ENCODE measurements around the gene SIK3.

SIK3 gene

GRCh38 chr11:116964269-116964668, 134.0 kb downstream of the SIK3 start:
- no peak for DNase-seq
- H3K9me3 ChIP-seq (ENCODE audit: control extremely low read depth in 1 of 5, control insufficient read depth in 4 of 5, insufficient read depth in 2 of 5, low read depth in 1 of 5, low read length in 4 of 5), result no peaks in the 10 kb centered on the region
- H3K4me1 ChIP-seq (ENCODE audit: control extremely low read depth in 1 of 4, control insufficient read depth in 4 of 4, insufficient read depth in 4 of 4, low read length in 3 of 4), result peaks cover 0 to 24% (median 2%) of the 10 kb centered on the region in 4 experiments
- H3K4me3 ChIP-seq (ENCODE audit: control insufficient read depth in 1 of 7, extremely low read depth in 1 of 7, insufficient read depth in 4 of 7, low read depth in 2 of 7, low read length in 6 of 7), result no peak overlapping the region
- ChIA-PET CTCF (interaction anchor here (0.6 to 1.4 kb wide), 5 partner anchors 12 to 966 kb away, joined by 3 to 4 read pairs (median 3); no protein-coding TSS in a partner anchor), POLR2A (interaction anchor here (0.5 kb wide), 1 partner anchor 61 kb away, joined by 4 read pairs; no protein-coding TSS in a partner anchor)
- H3K27ac ChIP-seq (ENCODE audit: insufficient read depth in 1 of 2, low read depth in 1 of 2, low read length in 2 of 2, poor library complexity in 1 of 2, severe bottlenecking in 2 of 2), result no peak overlapping the region
- no peaks in the 10 kb centered on the region for H3K36me3 ChIP-seq (ENCODE audit: control insufficient read depth in 4 of 4, insufficient read depth in 4 of 4, low read length in 3 of 4)
- WGBS (ENCODE audit: insufficient coverage), result 80% methylated on average over 1 of the region's 4 CpGs
- H3K27me3 ChIP-seq (replicated peaks in 2 of 5; ENCODE audit: control insufficient read depth in 4 of 5, insufficient read depth in 5 of 5, low read length in 4 of 5), result no peaks in the 10 kb centered on the region

- H3K9me3 ChIP-seq (ENCODE audit: control extremely low read depth in 1 of 5, control insufficient read depth in 4 of 5, insufficient read depth in 2 of 5, low read depth in 1 of 5, low read length in 4 of 5), result no peaks in the 10 kb centered on the region
- 60% methylated on average over 3 of the region's 4 CpGs for WGBS (ENCODE audit: insufficient coverage)
- H3K27me3 ChIP-seq (replicated peaks in 2 of 5; ENCODE audit: control insufficient read depth in 4 of 5, insufficient read depth in 5 of 5, low read length in 4 of 5), result no peaks in the 10 kb centered on the region
- ChIA-PET POLR2A (no interaction called here), CTCF (interaction anchor here (1.1 to 1.4 kb wide), 5 partner anchors 12 to 141 kb away, joined by 3 to 4 read pairs (median 4); no protein-coding TSS in a partner anchor)
- H3K27ac ChIP-seq (ENCODE audit: insufficient read depth in 1 of 2, low read depth in 1 of 2, low read length in 2 of 2, poor library complexity in 1 of 2, severe bottlenecking in 2 of 2), result no peak overlapping the region
- no peak overlapping the region for H3K4me3 ChIP-seq (ENCODE audit: control insufficient read depth in 1 of 7, extremely low read depth in 1 of 7, insufficient read depth in 4 of 7, low read depth in 2 of 7, low read length in 6 of 7)
- H3K36me3 ChIP-seq (ENCODE audit: control insufficient read depth in 4 of 4, insufficient read depth in 4 of 4, low read length in 3 of 4), result no peaks in the 10 kb centered on the region
- no peak for DNase-seq
- peaks cover 0 to 24% (median 2%) of the 10 kb centered on the region in 4 experiments for H3K4me1 ChIP-seq (ENCODE audit: control extremely low read depth in 1 of 4, control insufficient read depth in 4 of 4, insufficient read depth in 4 of 4, low read length in 3 of 4)
Measured at GRCh38 chr11:116963813-116964212, 134.4 kb downstream of the SIK3 start.

- Histone ChIP-seq H3K4me1 (ENCODE audit: control extremely low read depth in 1 of 4, control insufficient read depth in 4 of 4, insufficient read depth in 4 of 4, low read length in 3 of 4) (peaks cover 0 to 18% (median 2%) of the 10 kb centered on the region in 4 experiments), H3K4me3 (ENCODE audit: control insufficient read depth in 1 of 7, extremely low read depth in 1 of 7, insufficient read depth in 4 of 7, low read depth in 2 of 7, low read length in 6 of 7) (peak overlapping the region in 4 of 7 experiments; percentile 29 to 57 (median 48)), H3K27me3 (replicated peaks in 2 of 5; ENCODE audit: control insufficient read depth in 4 of 5, insufficient read depth in 5 of 5, low read length in 4 of 5) (no peaks in the 10 kb centered on the region), H3K36me3 (ENCODE audit: control insufficient read depth in 4 of 4, insufficient read depth in 4 of 4, low read length in 3 of 4) (no peaks in the 10 kb centered on the region), H3K27ac (ENCODE audit: insufficient read depth in 1 of 2, low read depth in 1 of 2, low read length in 2 of 2, poor library complexity in 1 of 2, severe bottlenecking in 2 of 2) (peak overlapping the region in 1 of 2 experiments; percentile 0), H3K9me3 (ENCODE audit: control extremely low read depth in 1 of 5, control insufficient read depth in 4 of 5, insufficient read depth in 2 of 5, low read depth in 1 of 5, low read length in 4 of 5) (no peaks in the 10 kb centered on the region)
- ChIA-PET POLR2A (no interaction called here), CTCF (interaction anchor here (0.6 to 3.7 kb wide), 4 partner anchors 10 to 81 kb away, joined by 3 to 22 read pairs (median 8); no protein-coding TSS in a partner anchor)
- no peak for DNase-seq
- 40% methylated on average over 2 of the region's 4 CpGs for WGBS (ENCODE audit: insufficient coverage)
Measured at GRCh38 chr11:116962108-116962507, 136.1 kb downstream of the SIK3 start.

DNA sequence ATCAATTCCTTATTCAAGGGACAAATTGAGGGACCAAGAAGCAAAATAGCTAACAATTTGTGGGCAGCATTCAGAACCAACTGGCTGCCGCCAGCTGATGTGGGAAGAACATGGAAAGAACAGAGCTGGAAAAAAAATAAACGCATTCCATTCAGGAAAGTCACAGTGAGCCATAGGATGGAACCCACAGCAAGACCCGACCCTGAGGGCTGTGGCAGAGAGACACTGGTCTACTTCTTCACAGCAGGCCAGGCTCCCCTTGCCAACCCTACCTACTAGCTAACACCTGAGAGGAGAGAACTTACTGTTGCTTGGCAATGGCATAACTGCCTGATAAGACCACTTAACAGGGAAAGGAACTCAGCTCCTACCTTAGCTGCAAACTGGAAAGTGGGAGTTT, 137.3 kb downstream of the SIK3 start:
- POLR2A ChIA-PET, result interaction anchor here (0.6 kb wide), 1 partner anchor 21 kb away, joined by 3 read pairs; no protein-coding TSS in a partner anchor
- Histone ChIP-seq H3K9me3 (ENCODE audit: control extremely low read depth in 1 of 5, control insufficient read depth in 4 of 5, insufficient read depth in 2 of 5, low read depth in 1 of 5, low read length in 4 of 5) (no peaks in the 10 kb centered on the region), H3K27ac (ENCODE audit: insufficient read depth in 1 of 2, low read depth in 1 of 2, low read length in 2 of 2, poor library complexity in 1 of 2, severe bottlenecking in 2 of 2) (no peak overlapping the region), H3K27me3 (replicated peaks in 2 of 5; ENCODE audit: control insufficient read depth in 4 of 5, insufficient read depth in 5 of 5, low read length in 4 of 5) (no peaks in the 10 kb centered on the region), H3K36me3 (ENCODE audit: control insufficient read depth in 4 of 4, insufficient read depth in 4 of 4, low read length in 3 of 4) (peaks cover 0 to 4% (median 2%) of the 10 kb centered on the region in 4 experiments), H3K4me3 (ENCODE audit: control insufficient read depth in 1 of 7, extremely low read depth in 1 of 7, insufficient read depth in 4 of 7, low read depth in 2 of 7, low read length in 6 of 7) (no peak overlapping the region), H3K4me1 (ENCODE audit: control extremely low read depth in 1 of 4, control insufficient read depth in 4 of 4, insufficient read depth in 4 of 4, low read length in 3 of 4) (peaks cover 0 to 17% (median 3%) of the 10 kb centered on the region in 4 experiments)
- CTCF ChIA-PET, result interaction anchor here (0.7 to 3.7 kb wide), 10 partner anchors 9 to 50 kb away, joined by 3 to 22 read pairs (median 4); no protein-coding TSS in a partner anchor
- no peak for DNase-seq
- WGBS (ENCODE audit: insufficient coverage), result 97% methylated on average over 3 of the region's 3 CpGs

DNA sequence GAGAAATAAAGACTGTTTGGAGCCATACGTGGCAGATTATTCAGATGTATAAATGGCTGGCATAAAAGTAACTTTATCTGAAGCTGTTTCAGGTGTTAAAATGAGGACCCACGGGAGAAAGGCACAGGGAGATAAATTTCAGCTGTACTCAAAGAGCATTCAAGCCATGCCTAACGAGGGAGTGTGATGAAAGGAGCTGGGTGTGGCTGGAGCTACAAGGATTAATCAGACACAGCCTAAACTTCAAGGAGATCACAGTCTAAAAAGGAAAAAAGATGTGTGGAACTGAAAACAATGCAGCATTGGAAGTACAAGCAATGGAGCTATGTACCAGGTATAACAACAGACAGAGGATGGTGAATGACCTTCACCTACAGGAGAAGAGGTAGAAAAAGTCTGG, 140.0 kb downstream of the SIK3 start:
- ChIA-PET CTCF (interaction anchor here (1.0 to 3.0 kb wide), 7 partner anchors 9 to 141 kb away, joined by 3 to 17 read pairs (median 4); no protein-coding TSS in a partner anchor), POLR2A (interaction anchor here (0.6 kb wide), 1 partner anchor 267 kb away, joined by 3 read pairs; no protein-coding TSS in a partner anchor)
- Histone ChIP-seq H3K9me3 (ENCODE audit: control extremely low read depth in 1 of 5, control insufficient read depth in 4 of 5, insufficient read depth in 2 of 5, low read depth in 1 of 5, low read length in 4 of 5) (no peaks in the 10 kb centered on the region), H3K36me3 (ENCODE audit: control insufficient read depth in 4 of 4, insufficient read depth in 4 of 4, low read length in 3 of 4) (peaks cover 2 to 12% (median 7%) of the 10 kb centered on the region in 4 experiments), H3K27ac (ENCODE audit: insufficient read depth in 1 of 2, low read depth in 1 of 2, low read length in 2 of 2, poor library complexity in 1 of 2, severe bottlenecking in 2 of 2) (no peak overlapping the region), H3K4me3 (ENCODE audit: control insufficient read depth in 1 of 7, extremely low read depth in 1 of 7, insufficient read depth in 4 of 7, low read depth in 2 of 7, low read length in 6 of 7) (no peak overlapping the region), H3K27me3 (replicated peaks in 2 of 5; ENCODE audit: control insufficient read depth in 4 of 5, insufficient read depth in 5 of 5, low read length in 4 of 5) (no peaks in the 10 kb centered on the region), H3K4me1 (ENCODE audit: control extremely low read depth in 1 of 4, control insufficient read depth in 4 of 4, insufficient read depth in 4 of 4, low read length in 3 of 4) (peaks cover 4 to 21% (median 5%) of the 10 kb centered on the region in 4 experiments)
- no peak for DNase-seq
- WGBS (ENCODE audit: insufficient coverage), result 95% methylated on average over 3 of the region's 3 CpGs

- H3K27ac ChIP-seq (ENCODE audit: insufficient read depth in 1 of 2, low read depth in 1 of 2, low read length in 2 of 2, poor library complexity in 1 of 2, severe bottlenecking in 2 of 2), result no peak overlapping the region
- H3K27me3 ChIP-seq (replicated peaks in 2 of 5; ENCODE audit: control insufficient read depth in 4 of 5, insufficient read depth in 5 of 5, low read length in 4 of 5), result no peaks in the 10 kb centered on the region
- H3K4me3 ChIP-seq (ENCODE audit: control insufficient read depth in 1 of 7, extremely low read depth in 1 of 7, insufficient read depth in 4 of 7, low read depth in 2 of 7, low read length in 6 of 7), result peak overlapping the region in 1 of 7 experiments; percentile 25
- H3K4me1 ChIP-seq (ENCODE audit: control extremely low read depth in 1 of 4, control insufficient read depth in 4 of 4, insufficient read depth in 4 of 4, low read length in 3 of 4), result peaks cover 4 to 15% (median 5%) of the 10 kb centered on the region in 4 experiments
- no peak for DNase-seq
- WGBS (ENCODE audit: insufficient coverage), result 100% methylated on average over 1 of the region's 4 CpGs
- ChIA-PET CTCF (interaction anchor here (0.6 to 1.2 kb wide), 2 partner anchors 17 to 38 kb away, joined by 3 to 8 read pairs; no protein-coding TSS in a partner anchor), POLR2A (no interaction called here)
- no peaks in the 10 kb centered on the region for H3K9me3 ChIP-seq (ENCODE audit: control extremely low read depth in 1 of 5, control insufficient read depth in 4 of 5, insufficient read depth in 2 of 5, low read depth in 1 of 5, low read length in 4 of 5)
- peaks cover 5 to 15% (median 7%) of the 10 kb centered on the region in 4 experiments for H3K36me3 ChIP-seq (ENCODE audit: control insufficient read depth in 4 of 4, insufficient read depth in 4 of 4, low read length in 3 of 4)
Measured at GRCh38 chr11:116955949-116956348, 142.3 kb downstream of the SIK3 start.

GRCh38 chr11:116955548-116955947, 142.7 kb downstream of the SIK3 start:
- H3K27me3 ChIP-seq (replicated peaks in 2 of 5; ENCODE audit: control insufficient read depth in 4 of 5, insufficient read depth in 5 of 5, low read length in 4 of 5), result no peaks in the 10 kb centered on the region
- H3K4me1 ChIP-seq (ENCODE audit: control extremely low read depth in 1 of 4, control insufficient read depth in 4 of 4, insufficient read depth in 4 of 4, low read length in 3 of 4), result peaks cover 4 to 13% (median 5%) of the 10 kb centered on the region in 4 experiments
- H3K4me3 ChIP-seq (ENCODE audit: control insufficient read depth in 1 of 7, extremely low read depth in 1 of 7, insufficient read depth in 4 of 7, low read depth in 2 of 7, low read length in 6 of 7), result peak overlapping the region in 1 of 7 experiments; percentile 25
- H3K36me3 ChIP-seq (ENCODE audit: control insufficient read depth in 4 of 4, insufficient read depth in 4 of 4, low read length in 3 of 4), result peaks cover 7 to 19% (median 9%) of the 10 kb centered on the region in 4 experiments
- CTCF ChIA-PET, result interaction anchor here (0.6 to 1.2 kb wide), 3 partner anchors 17 to 38 kb away, joined by 3 to 8 read pairs (median 3); no protein-coding TSS in a partner anchor
- POLR2A ChIA-PET, result no interaction called here
- no peaks in the 10 kb centered on the region for H3K9me3 ChIP-seq (ENCODE audit: control extremely low read depth in 1 of 5, control insufficient read depth in 4 of 5, insufficient read depth in 2 of 5, low read depth in 1 of 5, low read length in 4 of 5)
- no peak for DNase-seq
- H3K27ac ChIP-seq (ENCODE audit: insufficient read depth in 1 of 2, low read depth in 1 of 2, low read length in 2 of 2, poor library complexity in 1 of 2, severe bottlenecking in 2 of 2), result no peak overlapping the region
- WGBS (ENCODE audit: insufficient coverage), result 71% methylated on average over 3 of the region's 3 CpGs
